IPS-11a (cell line): ENCODE results near the gene NECAB2.

Experiments
- H3K4me3 ChIP-seq: one replicate; pipeline ENCODE4 v1.5.1; 2013; ENCODE audit warnings: low read depth, low read length, control low read depth

NECAB2 gene

DNA sequence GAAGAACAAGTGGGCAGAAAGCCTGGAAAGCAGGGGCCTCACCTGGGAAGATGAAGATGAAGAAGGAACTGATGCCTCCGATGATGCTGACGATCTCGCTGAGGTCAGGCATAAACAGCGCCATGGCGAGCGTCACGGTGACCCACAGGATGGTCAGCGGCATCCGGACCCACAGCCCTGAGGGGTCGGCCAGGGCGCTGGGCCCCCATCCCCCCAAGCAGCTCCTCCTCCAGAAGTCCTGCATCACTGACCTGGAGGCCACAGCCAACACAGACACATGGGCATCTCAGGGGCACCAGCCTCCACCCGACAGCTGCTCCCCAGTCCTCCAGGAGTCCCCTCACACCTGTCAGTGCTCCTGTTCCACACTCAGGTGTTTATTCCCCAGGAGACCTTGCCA lies 48.4 kb downstream of the NECAB2 start:
- H3K4me3 ChIP-seq, result no peak overlapping the region

DNA sequence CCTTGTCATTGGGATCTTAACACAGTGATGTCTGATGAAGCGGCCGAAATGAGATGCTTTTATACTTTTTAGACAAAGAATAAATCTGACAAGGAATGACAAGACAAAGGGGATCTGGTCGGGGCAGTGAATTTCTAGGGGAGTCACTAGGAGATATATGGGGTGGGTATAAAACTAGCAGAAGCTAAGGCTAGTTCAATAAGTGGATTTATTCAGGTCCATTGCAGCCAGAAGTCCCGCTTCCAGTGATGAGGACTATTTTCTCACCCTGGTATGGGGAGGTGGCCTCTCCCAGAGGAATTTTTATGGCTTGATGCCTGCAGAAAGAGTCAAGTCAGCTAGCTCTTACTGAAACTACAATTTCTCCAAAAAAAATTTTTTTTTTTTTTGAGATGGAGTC lies 50.7 kb downstream of the NECAB2 start:
- H3K4me3 ChIP-seq, result no peak overlapping the region

DNA sequence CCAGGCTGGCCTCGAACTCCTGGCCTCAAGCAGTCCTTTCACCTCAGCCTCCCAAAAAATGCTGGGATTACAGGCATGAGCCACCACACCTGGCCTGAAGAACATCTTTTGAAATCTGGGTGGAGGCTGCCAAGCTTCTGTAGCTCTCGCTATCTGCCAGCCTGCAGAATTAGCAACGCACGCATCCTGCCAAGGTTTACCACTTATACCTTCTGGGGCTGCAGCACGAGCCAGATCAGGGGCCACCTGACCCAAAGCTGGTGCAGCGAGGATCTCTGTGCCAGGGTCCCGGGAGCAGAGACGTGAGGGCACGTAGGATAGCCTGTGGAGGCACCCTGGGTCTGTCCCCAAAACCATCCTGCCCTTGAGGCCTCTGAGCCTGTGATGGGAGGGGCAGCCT lies 52.3 kb downstream of the NECAB2 start:
- no peak overlapping the region for H3K4me3 ChIP-seq

GRCh38 chr16:84021488-84021887 lies 53.4 kb downstream of the NECAB2 start:
- H3K4me3 ChIP-seq, result no peak overlapping the region

DNA sequence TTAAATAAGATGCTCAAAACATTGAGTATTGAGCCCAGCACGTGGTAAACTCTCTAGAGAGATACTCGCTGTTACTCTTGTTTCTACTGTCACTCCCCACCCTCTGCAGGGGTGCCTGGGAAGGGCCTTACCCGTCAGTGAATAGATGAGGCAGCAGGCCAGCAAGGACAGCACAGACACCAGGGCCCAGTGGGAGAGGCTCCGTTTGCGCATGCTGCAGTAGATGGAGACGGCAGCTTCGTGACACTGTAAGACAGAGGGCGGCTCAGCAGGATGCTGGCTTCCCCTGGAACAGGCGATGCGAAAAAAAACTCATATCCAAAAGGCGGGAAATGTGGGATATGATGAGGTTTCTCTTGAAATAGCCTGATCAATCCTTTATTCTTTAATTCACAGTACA lies 54.6 kb downstream of the NECAB2 start:
- no peak overlapping the region for H3K4me3 ChIP-seq

- H3K4me3 ChIP-seq, result no peak overlapping the region
Measured at GRCh38 chr16:84024854-84025253, 56.8 kb downstream of the NECAB2 start.

- H3K4me3 ChIP-seq, result no peak overlapping the region
Measured at GRCh38 chr16:84026606-84027005, 58.6 kb downstream of the NECAB2 start.

GRCh38 chr16:84027625-84028024 lies 59.6 kb downstream of the NECAB2 start:
- no peak overlapping the region for H3K4me3 ChIP-seq

DNA sequence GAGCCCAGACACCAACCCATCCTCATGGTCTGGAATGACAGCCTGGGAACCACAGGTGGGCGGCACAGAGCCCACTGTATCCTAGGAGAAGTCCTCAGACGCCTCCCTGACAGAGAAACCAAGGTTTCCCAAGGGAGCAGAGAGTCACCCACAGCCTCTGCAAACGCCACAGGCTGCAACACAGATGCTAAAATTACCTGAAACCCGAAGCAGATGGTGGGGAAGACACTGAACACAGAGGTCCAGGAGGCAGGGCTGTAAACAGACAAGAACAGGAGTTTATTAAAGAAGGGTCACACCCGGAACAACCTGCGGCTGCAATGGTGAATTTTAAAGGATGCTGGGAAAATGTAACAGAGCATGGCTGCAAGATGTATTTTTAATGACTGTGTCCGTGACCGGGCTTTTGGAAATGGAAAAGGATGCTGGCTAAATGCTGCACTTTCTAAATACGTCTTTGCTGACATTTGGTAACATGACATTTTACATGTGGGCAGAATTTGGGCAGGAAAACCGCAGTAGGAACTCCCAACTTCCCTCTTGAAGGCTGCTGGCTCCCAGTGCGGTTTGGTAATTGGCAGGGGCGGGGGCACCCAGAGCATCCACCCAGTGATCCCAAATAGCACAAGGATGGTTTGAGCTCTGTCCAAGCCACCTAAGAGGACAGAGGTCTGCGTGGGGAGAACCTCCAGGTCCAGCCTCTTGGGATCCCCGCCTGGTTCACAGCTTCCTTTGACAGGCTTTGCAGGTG lies 61.4 kb downstream of the NECAB2 start:
- H3K4me3 ChIP-seq, result no peak overlapping the region

- no peak overlapping the region for H3K4me3 ChIP-seq
Measured at GRCh38 chr16:84031556-84031955, 63.5 kb downstream of the NECAB2 start.

DNA sequence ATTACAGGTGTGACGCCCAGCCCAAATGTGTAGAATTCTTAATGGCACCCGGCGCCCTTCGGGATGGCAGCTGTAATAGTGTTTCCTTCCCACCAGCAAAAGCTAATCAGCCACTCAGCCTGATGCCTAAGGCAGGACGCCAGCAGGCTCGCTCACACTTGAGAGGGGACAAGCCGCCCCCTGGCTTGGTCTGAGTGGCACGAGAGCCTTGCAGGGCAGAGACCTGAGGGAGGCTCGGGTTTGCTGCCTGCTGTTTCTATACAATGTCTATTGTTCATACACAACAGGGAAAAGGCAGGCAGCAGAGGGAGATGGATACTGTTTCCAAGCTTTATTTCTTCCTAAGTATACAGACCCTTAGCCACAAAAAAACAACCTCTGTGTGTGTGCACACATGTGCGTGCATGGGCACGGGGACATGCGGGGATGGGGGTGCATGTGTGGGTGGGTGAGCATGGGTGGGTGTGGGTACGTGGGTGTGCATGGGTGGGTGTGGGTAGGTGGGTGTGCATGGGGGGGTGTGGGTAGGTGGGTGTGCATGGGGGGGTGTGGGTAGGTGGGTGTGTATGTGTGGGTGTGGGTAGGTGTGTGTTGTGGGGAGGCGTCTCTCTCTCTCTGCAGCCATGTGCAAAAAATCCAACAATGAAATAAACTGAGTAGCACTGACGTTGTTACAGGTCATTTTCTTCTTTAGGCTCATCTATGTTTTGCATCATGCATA lies 64.6 kb downstream of the NECAB2 start:
- H3K4me3 ChIP-seq, result no peak overlapping the region

GRCh38 chr16:84033251-84034195 lies 65.5 kb downstream of the NECAB2 start:
- H3K4me3 ChIP-seq, result no peak overlapping the region

DNA sequence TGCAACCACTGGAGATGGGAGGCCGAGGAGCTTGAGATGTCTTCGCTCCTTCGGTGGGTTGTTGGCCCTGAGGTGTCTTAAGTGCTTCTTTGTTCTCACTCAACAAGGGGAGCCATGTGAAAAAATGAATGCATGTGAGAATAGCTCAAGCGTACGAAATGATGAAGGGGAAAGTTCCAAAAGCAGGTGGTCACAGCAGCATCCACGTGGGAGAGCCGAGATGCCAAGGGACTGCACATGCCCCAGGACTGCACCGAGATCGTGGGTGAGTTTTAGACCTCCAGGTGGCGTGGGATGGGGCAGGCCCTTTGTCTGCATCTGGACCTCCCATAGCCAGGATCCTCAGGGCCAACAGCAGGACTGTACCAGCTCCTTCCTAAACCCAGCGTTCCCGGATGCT lies 66.5 kb downstream of the NECAB2 start:
- H3K4me3 ChIP-seq, result no peak overlapping the region

DNA sequence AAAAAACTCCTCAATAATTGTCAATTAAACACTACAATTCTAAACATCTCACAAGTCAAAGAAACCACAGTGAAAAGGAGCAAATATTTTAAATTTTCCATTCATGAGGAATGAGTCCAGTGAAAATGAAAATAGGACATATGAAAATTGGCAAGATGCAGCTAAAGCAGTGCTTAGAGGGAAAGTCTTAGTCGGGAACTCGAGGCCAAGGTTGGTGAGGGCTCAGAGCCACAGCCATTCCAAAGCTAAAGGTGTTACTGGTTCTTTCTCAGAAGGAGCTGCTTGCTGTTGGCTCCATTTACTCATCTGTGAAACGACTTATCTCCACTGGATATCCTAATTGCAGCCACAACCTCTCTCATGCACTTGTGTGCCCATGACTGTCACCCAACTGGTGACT lies 68.1 kb downstream of the NECAB2 start:
- H3K4me3 ChIP-seq, result no peak overlapping the region

GRCh38 chr16:84036982-84037425 lies 69.0 kb downstream of the NECAB2 start:
- no peak overlapping the region for H3K4me3 ChIP-seq

GRCh38 chr16:84038469-84038868 lies 70.4 kb downstream of the NECAB2 start:
- H3K4me3 ChIP-seq, result no peak overlapping the region

DNA sequence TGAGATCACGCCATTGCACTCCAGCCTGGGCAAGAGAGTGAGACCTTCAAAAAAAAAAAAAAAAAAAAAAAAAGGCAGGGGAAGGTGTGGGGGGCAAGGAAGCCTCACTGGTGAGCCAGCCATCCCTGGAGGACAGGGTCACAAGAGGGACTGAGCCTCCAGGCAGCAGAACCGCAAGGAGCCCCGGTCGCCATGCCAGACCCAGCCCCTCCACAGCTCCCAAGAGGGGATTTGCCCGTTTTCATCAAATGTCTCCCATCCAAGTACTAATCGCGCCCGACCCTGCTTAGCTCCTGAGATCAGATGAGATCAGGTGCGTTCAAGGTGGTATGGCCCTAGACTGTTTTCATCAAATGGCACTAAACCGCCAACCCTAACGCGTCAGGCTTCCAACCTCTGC lies 71.7 kb downstream of the NECAB2 start:
- H3K4me3 ChIP-seq, result no peak overlapping the region

- no peak overlapping the region for H3K4me3 ChIP-seq
Measured at GRCh38 chr16:84040226-84040822, 72.3 kb downstream of the NECAB2 start.

GRCh38 chr16:84040823-84041820 lies 73.1 kb downstream of the NECAB2 start:
- H3K4me3 ChIP-seq, result no peak overlapping the region

DNA sequence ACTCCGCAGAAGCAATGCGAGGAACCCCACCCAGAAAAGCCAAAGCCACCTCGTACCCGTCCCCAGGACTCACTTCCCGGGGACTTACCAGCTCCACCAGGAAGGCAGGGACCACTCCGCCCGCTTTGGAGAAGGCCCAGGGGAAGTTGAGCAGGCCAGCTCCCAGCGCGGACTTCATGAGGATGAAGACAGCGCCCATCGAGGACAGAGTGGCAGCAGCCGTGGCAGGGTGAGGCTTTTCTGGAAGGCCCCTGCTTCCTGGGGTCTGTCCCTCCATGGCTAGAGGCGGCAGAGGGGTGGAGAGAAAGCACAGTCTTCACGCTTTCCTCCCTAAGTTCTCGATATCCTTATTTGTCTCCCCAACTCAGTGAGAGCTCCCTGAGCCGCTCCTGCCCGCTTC lies 73.8 kb downstream of the NECAB2 start:
- no peak overlapping the region for H3K4me3 ChIP-seq
